Kidney (tissue), 14 donors: ENCODE results near the gene AACS. TPM values are rescaled to one million over a fixed set of nuclear protein-coding genes. Genes with fewer than 3 reads are reported as not detected.

ENCODE experiments used
- DNase-seq, 5 donors: peaks; one replicate each; pipeline ENCODE4 v3.0.0-alpha.2; 2013 to 2020
- FAIRE-seq: peaks from 2 replicates; lab custom pipeline; 2012; peaks lifted over from hg19 to GRCh38; lab: Jason Lieb, UNC
- H3K27ac ChIP-seq, 2 donors: one replicate each; pipeline ENCODE4 v1.7.0; 2013; ENCODE audit warnings: low read depth in 2 of 2, low read length in 2 of 2, inconsistent platforms in 1 of 2
- H3K27me3 ChIP-seq: one replicate; pipeline ENCODE4 v1.7.1; 2013; ENCODE audit warnings: low read length, inconsistent platforms; ENCODE audit not compliant: control insufficient read depth, insufficient read depth
- H3K36me3 ChIP-seq, 3 donors: one replicate each; pipeline versions ENCODE4 v1.7.0 to v1.7.1; 2013; ENCODE audit warnings: low read length in 3 of 3, control low read depth in 1 of 3, inconsistent platforms in 1 of 3; ENCODE audit not compliant: insufficient read depth in 3 of 3, control insufficient read depth in 2 of 3
- H3K4me1 ChIP-seq, 3 donors: one replicate each; pipeline versions ENCODE4 v1.7.0 to v1.7.1; 2013; ENCODE audit warnings: low read length in 3 of 3, inconsistent platforms in 1 of 3, low read depth in 1 of 3; ENCODE audit not compliant: control insufficient read depth in 2 of 3, insufficient read depth in 2 of 3
- H3K4me3 ChIP-seq, 3 donors: one replicate each; pipeline versions ENCODE4 v1.7.0 to v1.8.1; 2013; ENCODE audit warnings: low read length in 3 of 3, control low read depth in 1 of 3, inconsistent platforms in 1 of 3
- H3K9ac ChIP-seq, 3 donors: one replicate each; pipeline versions ENCODE4 v1.7.0 to v1.7.1; 2013; ENCODE audit warnings: low read length in 3 of 3, control low read depth in 1 of 3, inconsistent platforms in 1 of 3
- H3K9me3 ChIP-seq, 3 donors: one replicate each; pipeline versions ENCODE4 v1.7.0 to v1.7.1; 2013; ENCODE audit warnings: low read length in 3 of 3, control low read depth in 1 of 3, inconsistent platforms in 1 of 3; ENCODE audit not compliant: control insufficient read depth in 2 of 3, insufficient read depth in 1 of 3
- intact Hi-C: fragments of 100-400 bp; cut with DNase I; formaldehyde crosslinking; loops from one replicate; pipeline ENCODE4 v1.11.1; 2022
- polyA plus RNA-seq: library from polyadenylated mRNA; stranded (reverse); fragments of 350-450 nt; fragmentation: Illumina TruSeq; extraction: RNeasy Lipid Tissue Mini Kit (QIAGEN cat#74804); gene quantifications from one replicate; pipeline ENCODE4 v1.2.3, GENCODE V29; 2014; ENCODE audit warnings: low read depth, low replicate concordance; ENCODE audit not compliant: insufficient read depth
- total RNA-seq: library from RNA; stranded (reverse); fragmentation: NEBNext Ultra II Directional; extraction: Animal tissue kit (Norgen Biotek cat#: 25700); gene quantifications from one replicate; pipeline ENCODE4 v1.2.1, GENCODE V29; 2021
- TF ChIP-seq, protein P1 (sequence below): IDR thresholded peaks from 3 replicates; pipeline ENCODE4 v1.5.1; 2012; ENCODE audit warnings: mild to moderate bottlenecking, moderate library complexity, borderline replicate concordance; ENCODE audit not compliant: insufficient read depth; ENCODE audit errors: extremely low read depth
- donor health status: control.
- donor health status: control.
- donor health status: control.
- donor health status: control.
- donor health status: control.
- donor health status: DM: yes; HTN: yes; CAD: no.
- donor health status: Normal renal cell carcinoma (clear cell type).

The AACS gene
- total and polyA plus RNA-seq, 2 donors from 2014 or later: 20.9 TPM

DNA sequence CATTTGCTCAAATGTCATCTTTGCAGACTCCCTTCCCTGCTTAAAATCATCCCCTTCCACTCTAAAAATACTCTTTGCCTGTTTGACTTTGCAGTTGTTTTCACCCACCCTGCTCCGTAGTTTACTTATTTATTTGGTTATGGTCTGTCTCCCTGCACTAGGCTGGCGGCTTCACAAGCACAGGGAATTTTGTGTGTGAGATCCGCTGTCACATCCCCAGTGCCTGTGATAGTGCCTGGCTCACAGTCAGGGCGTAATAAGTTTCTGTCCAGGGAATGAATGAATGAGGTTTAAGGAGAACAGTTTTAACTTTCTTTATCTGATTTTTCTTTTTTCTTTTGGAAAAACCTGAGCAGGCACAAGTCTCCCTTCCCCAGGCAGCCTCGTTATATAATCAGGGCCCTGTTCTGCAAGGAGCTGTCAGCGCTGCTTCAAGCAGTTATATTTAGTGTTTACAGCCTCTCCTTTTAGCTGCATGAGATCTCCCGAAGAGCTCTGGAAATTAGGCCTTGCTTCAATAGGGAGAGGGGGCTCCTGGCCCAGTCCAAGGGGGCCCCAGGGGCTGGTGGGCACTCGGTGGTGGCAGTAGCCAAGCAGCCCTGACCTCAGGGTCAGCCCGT, 107.1 kb downstream of the AACS start:
- no peak for FAIRE-seq
- intact Hi-C loops: no loop called here
- DNase-seq: no peak
- no peaks in the 10 kb centered on the region for H3K4me1 ChIP-seq
- H3K4me3 ChIP-seq: no peak overlapping the region
- H3K9ac ChIP-seq: no peak overlapping the region
- H3K9me3 ChIP-seq: peaks cover 0 to 9% (median 0%) of the 10 kb centered on the region in 3 donors
- no peaks in the 10 kb centered on the region for H3K36me3 ChIP-seq
- H3K27me3 ChIP-seq: no peaks in the 10 kb centered on the region
- TF ChIP-seq, protein P1, sequence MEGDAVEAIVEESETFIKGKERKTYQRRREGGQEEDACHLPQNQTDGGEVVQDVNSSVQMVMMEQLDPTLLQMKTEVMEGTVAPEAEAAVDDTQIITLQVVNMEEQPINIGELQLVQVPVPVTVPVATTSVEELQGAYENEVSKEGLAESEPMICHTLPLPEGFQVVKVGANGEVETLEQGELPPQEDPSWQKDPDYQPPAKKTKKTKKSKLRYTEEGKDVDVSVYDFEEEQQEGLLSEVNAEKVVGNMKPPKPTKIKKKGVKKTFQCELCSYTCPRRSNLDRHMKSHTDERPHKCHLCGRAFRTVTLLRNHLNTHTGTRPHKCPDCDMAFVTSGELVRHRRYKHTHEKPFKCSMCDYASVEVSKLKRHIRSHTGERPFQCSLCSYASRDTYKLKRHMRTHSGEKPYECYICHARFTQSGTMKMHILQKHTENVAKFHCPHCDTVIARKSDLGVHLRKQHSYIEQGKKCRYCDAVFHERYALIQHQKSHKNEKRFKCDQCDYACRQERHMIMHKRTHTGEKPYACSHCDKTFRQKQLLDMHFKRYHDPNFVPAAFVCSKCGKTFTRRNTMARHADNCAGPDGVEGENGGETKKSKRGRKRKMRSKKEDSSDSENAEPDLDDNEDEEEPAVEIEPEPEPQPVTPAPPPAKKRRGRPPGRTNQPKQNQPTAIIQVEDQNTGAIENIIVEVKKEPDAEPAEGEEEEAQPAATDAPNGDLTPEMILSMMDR: no peak
- H3K27ac ChIP-seq: no peak overlapping the region

DNA sequence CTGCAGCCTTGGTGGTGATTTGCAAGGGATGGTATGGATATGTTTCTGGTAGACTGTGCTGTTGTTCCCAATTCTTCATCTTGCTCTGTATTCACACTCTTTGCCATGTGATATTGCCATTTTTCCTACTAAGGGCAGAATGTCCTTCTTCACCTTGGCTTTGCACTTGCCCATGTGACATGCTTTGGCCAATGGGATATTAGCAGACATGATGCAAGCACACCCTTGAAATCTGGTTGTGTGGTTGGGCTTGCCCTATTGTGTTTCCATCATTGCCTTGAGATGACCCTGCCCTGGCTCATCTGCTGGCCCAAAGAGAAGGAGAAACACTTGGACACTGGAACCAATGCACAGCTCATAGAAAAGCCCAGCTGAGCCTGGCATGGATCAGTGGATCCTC, 110.3 kb downstream of the AACS start:
- FAIRE-seq (no peak), DNase-seq (peak in 1 of 5 donors; percentile 6)
- Histone ChIP-seq H3K27ac (no peak overlapping the region), H3K36me3 (no peaks in the 10 kb centered on the region), H3K4me3 (no peak overlapping the region), H3K27me3 (no peaks in the 10 kb centered on the region), H3K9ac (no peak overlapping the region), H3K9me3 (peaks cover 0 to 4% (median 0%) of the 10 kb centered on the region in 3 donors), H3K4me1 (no peaks in the 10 kb centered on the region)
- TF ChIP-seq, protein P1: no peak
- intact Hi-C loops: no loop called here

- Histone ChIP-seq H3K36me3 (no peaks in the 10 kb centered on the region), H3K27ac (no peak overlapping the region), H3K9ac (no peak overlapping the region), H3K27me3 (no peaks in the 10 kb centered on the region), H3K4me3 (no peak overlapping the region), H3K9me3 (no peaks in the 10 kb centered on the region), H3K4me1 (no peaks in the 10 kb centered on the region)
- TF ChIP-seq, protein P1: no peak
- FAIRE-seq (no peak), DNase-seq (no peak)
- intact Hi-C loops: no loop called here
Measured at GRCh38 chr12:125178222-125178621, 113.0 kb downstream of the AACS start.

DNA sequence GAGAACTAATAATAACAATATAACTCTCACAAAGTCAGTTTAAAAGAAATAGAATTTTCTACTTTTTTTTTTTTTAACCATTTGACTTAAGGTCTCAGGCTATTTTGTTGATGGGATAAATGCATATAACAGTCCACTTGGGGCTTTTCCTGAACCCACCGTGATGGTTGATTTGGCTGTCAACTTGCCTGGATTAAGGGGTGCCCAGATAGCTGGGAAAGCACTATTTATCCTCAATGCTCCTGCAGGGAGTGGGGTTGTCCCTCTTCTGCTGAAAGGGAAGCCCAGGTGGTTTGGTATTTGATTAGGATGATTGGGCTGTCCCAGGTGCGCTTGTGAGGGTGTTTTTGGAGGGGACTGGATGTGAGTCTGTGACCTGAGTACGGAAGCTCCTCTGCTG, 114.9 kb downstream of the AACS start:
- H3K4me1 ChIP-seq: no peaks in the 10 kb centered on the region
- TF ChIP-seq, protein P1: no peak
- FAIRE-seq (no peak), DNase-seq (no peak)
- intact Hi-C loops: no loop called here
- no peak overlapping the region for H3K9ac ChIP-seq
- H3K9me3 ChIP-seq: no peaks in the 10 kb centered on the region
- H3K27ac ChIP-seq: no peak overlapping the region
- H3K27me3 ChIP-seq: peaks cover 7% of the 10 kb centered on the region
- no peaks in the 10 kb centered on the region for H3K36me3 ChIP-seq
- H3K4me3 ChIP-seq: no peak overlapping the region
